HG02973 (cell line): Measurements from ENCODE around the gene CLRN1.
"Not testable (repeated sequence)": the region's sequence is repeated elsewhere in the genome, so short reads cannot be mapped to it uniquely, and the experiment has no call there.

ENCODE experiments used
- ATAC-seq: cut with Tn5 transposase; IDR thresholded peaks from one replicate; pipeline ENCODE4 v1.9.1; 2021; ENCODE audit warnings: moderate library complexity; ENCODE audit not compliant: unreplicated experiment

CLRN1 gene

GRCh38 chr3:150972366-150973071 lies at the start of gene CLRN1:
Gene CLRN1, minus strand, starts transcription at chr3:150972727. Its CDS starts 19 bp downstream, at chr3:150972708.
- no peak for ATAC-seq

GRCh38 chr3:151016478-151016795 lies 43.9 kb upstream of the CLRN1 start:
- ATAC-seq: no peak

GRCh38 chr3:151015767-151016477 lies 43.4 kb upstream of the CLRN1 start:
- no peak for ATAC-seq

GRCh38 chr3:151015181-151015580 lies 42.7 kb upstream of the CLRN1 start:
- no peak for ATAC-seq

- ATAC-seq: no peak
Measured at GRCh38 chr3:151014501-151015018, 42.0 kb upstream of the CLRN1 start.

GRCh38 chr3:151012753-151013152 lies 40.2 kb upstream of the CLRN1 start:
- ATAC-seq: no peak

GRCh38 chr3:151011427-151011826 lies 38.9 kb upstream of the CLRN1 start:
- no peak for ATAC-seq

- ATAC-seq: no peak
Measured at GRCh38 chr3:151009981-151010380, 37.5 kb upstream of the CLRN1 start.

GRCh38 chr3:151009430-151009829 lies 36.9 kb upstream of the CLRN1 start:
- no peak for ATAC-seq

GRCh38 chr3:151008699-151009098 lies 36.2 kb upstream of the CLRN1 start:
- no peak for ATAC-seq

GRCh38 chr3:151003768-151004134 lies 31.2 kb upstream of the CLRN1 start:
- no peak for ATAC-seq

GRCh38 chr3:151003029-151003767 lies 30.7 kb upstream of the CLRN1 start:
- ATAC-seq: no peak

GRCh38 chr3:151002003-151002981 lies 29.8 kb upstream of the CLRN1 start:
- no peak for ATAC-seq

GRCh38 chr3:150998996-150999395 lies 26.5 kb upstream of the CLRN1 start:
- ATAC-seq: no peak

- ATAC-seq: no peak
Measured at GRCh38 chr3:150996731-150997130, 24.2 kb upstream of the CLRN1 start.

GRCh38 chr3:150995510-150995909 lies 23.0 kb upstream of the CLRN1 start:
- no peak for ATAC-seq

- ATAC-seq: no peak
Measured at GRCh38 chr3:150989208-150989607, 16.7 kb upstream of the CLRN1 start.

GRCh38 chr3:150988395-150988794 lies 15.9 kb upstream of the CLRN1 start:
- ATAC-seq: not testable (repeated sequence)

- no peak for ATAC-seq
Measured at GRCh38 chr3:150985711-150986110, 13.2 kb upstream of the CLRN1 start.

- ATAC-seq: no peak
Measured at GRCh38 chr3:150984066-150984465, 11.5 kb upstream of the CLRN1 start.
